Endothelial cell of umbilical vein (primary cell): ENCODE measurements around the gene DBX1. TPM values are rescaled to one million over a fixed set of nuclear protein-coding genes. Genes with fewer than 3 reads are reported as not detected.

Experiments used
- BruUV-seq: library from RNA; stranded (reverse); fragments of 400-500 nt; replicated peaks from 2 replicates; lab custom pipeline; 2021; lab: Mats Ljungman, UMichigan
- CTCF ChIA-PET: fragments of 300-600, 350-600 bp; sonication (Branson Sonifier 250); formaldehyde crosslinking; loops from one replicate; lab custom pipeline; 2021; ENCODE audit warnings: antibody characterized with exemption, inconsistent platforms; lab: Charles Lee
- POLR2A ChIA-PET: fragments of 300-600, 350-600 bp; sonication (Branson Sonifier 250); formaldehyde crosslinking; loops from one replicate; lab custom pipeline; 2021; ENCODE audit warnings: antibody characterized with exemption, inconsistent platforms; lab: Charles Lee
- DNase-seq: peaks from one replicate; pipeline ENCODE4 v3.0.0-alpha.2; 2011; ENCODE audit warnings: low read depth, low spot score
- FAIRE-seq: peaks from 2 replicates; lab custom pipeline; 2011; peaks lifted over from hg19 to GRCh38; lab: Jason Lieb, UNC
- H2AFZ ChIP-seq: 2 replicates; pipeline ENCODE4 v1.6.0; 2012; ENCODE audit warnings: low read depth, low read length, control low read depth, inconsistent platforms
- H3K27ac ChIP-seq: 2 replicates; pipeline ENCODE4 v1.5.1; 2011; ENCODE audit warnings: low read depth, mild to moderate bottlenecking, control low read depth, low read length, moderate library complexity; ENCODE audit not compliant: insufficient read depth
- H3K27me3 ChIP-seq, 2 experiments: 2 replicates each; pipeline versions ENCODE4 v1.6.0 to v1.6.1; 2011; ENCODE audit warnings: low read length in 2 of 2, mixed read lengths in 1 of 2; ENCODE audit not compliant: control insufficient read depth in 2 of 2, insufficient read depth in 2 of 2
- H3K36me3 ChIP-seq, 2 experiments: 2 replicates in 1 of 2; 3 replicates in 1 of 2; pipeline ENCODE4 v1.5.1; 2011; ENCODE audit warnings: low read length in 2 of 2, mild to moderate bottlenecking in 1 of 2, moderate library complexity in 1 of 2; ENCODE audit not compliant: control insufficient read depth in 2 of 2, insufficient read depth in 2 of 2; ENCODE audit errors: extremely low read depth in 1 of 2
- H3K4me1 ChIP-seq: 3 replicates; pipeline ENCODE4 v1.5.1; 2011; ENCODE audit warnings: mild to moderate bottlenecking, low read length; ENCODE audit not compliant: control insufficient read depth, insufficient read depth; ENCODE audit errors: extremely low read depth
- H3K4me2 ChIP-seq: 2 replicates; pipeline ENCODE4 v1.6.1; 2011; ENCODE audit warnings: low read length, control low read depth, mixed read lengths; ENCODE audit not compliant: insufficient read depth
- H3K4me3 ChIP-seq, 3 experiments: fragments of 200-600 bp in 1 of 3; sonication (generic), shearing (Covaris generic) in 1 of 3; replicated peaks in 1 of 3; 2 replicates each; pipeline ENCODE4 v1.5.1; 2011 to 2016; ENCODE audit warnings: control low read depth in 3 of 3, low read length in 3 of 3, mild to moderate bottlenecking in 2 of 3, inconsistent platforms in 1 of 3, low read depth in 1 of 3, moderate library complexity in 1 of 3; ENCODE audit not compliant: insufficient read depth in 1 of 3
- H3K79me2 ChIP-seq: 2 replicates; pipeline ENCODE4 v1.6.0; 2012; ENCODE audit warnings: low read length, inconsistent platforms; ENCODE audit not compliant: control insufficient read depth, insufficient read depth
- H3K9ac ChIP-seq: replicated peaks from 2 replicates; pipeline ENCODE3; 2011; ENCODE audit warnings: low read length, control low read depth; ENCODE audit not compliant: insufficient read depth; ENCODE audit errors: extremely low read depth
- H3K9me1 ChIP-seq: replicated peaks from 3 replicates; pipeline ENCODE4 v1.6.0; 2011; ENCODE audit warnings: mild to moderate bottlenecking, low read length; ENCODE audit not compliant: control insufficient read depth, insufficient read depth; ENCODE audit errors: extremely low read depth
- H3K9me3 ChIP-seq: replicated peaks from 2 replicates; pipeline ENCODE4 v1.5.1; 2012; ENCODE audit warnings: low read length, inconsistent platforms; ENCODE audit not compliant: control insufficient read depth, insufficient read depth
- H4K20me1 ChIP-seq: replicated peaks from 2 replicates; pipeline ENCODE3; 2011; ENCODE audit warnings: mild to moderate bottlenecking, low read length; ENCODE audit not compliant: control insufficient read depth, insufficient read depth; ENCODE audit errors: extremely low read depth
- CTCF ChIP-seq, 2 donors: IDR thresholded peaks; 1 replicate in 1 of 2; 2 replicates in 1 of 2; pipeline ENCODE4 v1.5.1; 2011; ENCODE audit warnings: low read length in 2 of 2, mild to moderate bottlenecking in 2 of 2, moderate library complexity in 2 of 2, control low read depth in 1 of 2, inconsistent platforms in 1 of 2, low read depth in 1 of 2; ENCODE audit not compliant: insufficient read depth in 1 of 2; ENCODE audit errors: extremely low read depth in 1 of 2
- EZH2 ChIP-seq: IDR thresholded peaks from 2 replicates; pipeline ENCODE4 v1.6.1; 2012; ENCODE audit warnings: borderline replicate concordance, low read depth, mild to moderate bottlenecking, moderate library complexity, low read length, inconsistent platforms; ENCODE audit not compliant: severe bottlenecking
- FOS ChIP-seq: IDR thresholded peaks from 2 replicates; pipeline ENCODE4 v1.6.1; 2011; ENCODE audit warnings: mild to moderate bottlenecking, low read length, moderate library complexity, borderline replicate concordance; ENCODE audit not compliant: insufficient read depth
- GATA2 ChIP-seq: IDR thresholded peaks from 2 replicates; pipeline ENCODE4 v1.7.0; 2011; ENCODE audit warnings: low read depth, mild to moderate bottlenecking, moderate library complexity, mixed read lengths, low read length; ENCODE audit not compliant: insufficient read length, insufficient read depth
- JUN ChIP-seq: IDR thresholded peaks from 2 replicates; pipeline ENCODE4 v1.6.1; 2011; ENCODE audit warnings: borderline replicate concordance, low read depth; ENCODE audit not compliant: insufficient read length, insufficient read depth
- MAX ChIP-seq: IDR thresholded peaks from 2 replicates; pipeline ENCODE4 v1.6.1; 2011; ENCODE audit not compliant: insufficient read depth, insufficient read length
- MYC ChIP-seq: IDR thresholded peaks from one replicate; pipeline ENCODE4 v1.6.1; 2011; ENCODE audit warnings: mild to moderate bottlenecking, low read depth, low read length
- POLR2A ChIP-seq: IDR thresholded peaks from 2 replicates; pipeline ENCODE4 v1.6.1; 2012; ENCODE audit warnings: low read depth, mild to moderate bottlenecking, control low read depth, low read length
- POLR2AphosphoS5 ChIP-seq: IDR thresholded peaks from 2 replicates; pipeline ENCODE4 v1.6.1; 2012; ENCODE audit warnings: low read depth, mild to moderate bottlenecking, control low read depth, low read length, moderate library complexity; ENCODE audit not compliant: insufficient read depth
- dilution Hi-C: fragments of 300-500 bp; cut with MboI; formaldehyde crosslinking; loops from one replicate; pipeline ENCODE4 v1.15.0; 2019; ENCODE audit warnings: low sequenced_read_pairs; ENCODE audit not compliant: extremely low pct_ligation_motif_present
- intact Hi-C: fragments of 100-400 bp; cut with micrococcal nuclease; formaldehyde crosslinking; loops from one replicate; pipeline ENCODE4 v1.10.0; 2022
- polyA plus RNA-seq, 4 experiments: library from polyadenylated mRNA; depleted of rRNA in 3 of 4; stranded (reverse) in 3 of 4; unstranded in 1 of 4; fragments of >200 nt; gene quantifications; 2 replicates each; pipeline versions ENCODE4 v1.2.1 to v1.2.3, GENCODE V29; 2011 to 2012; ENCODE audit warnings: missing spikeins in 1 of 4
- total RNA-seq: library from RNA; stranded (reverse); gene quantifications from 2 replicates; pipeline ENCODE4 v1.2.3, GENCODE V29; 2021

Gene DBX1
- total and polyA plus RNA-seq, 2 donors (not counting 3 experiments of a cell fraction or from before 2014, with no cell fraction given), result not detected

GRCh38 chr11:20126724-20127123 lies 33.6 kb downstream of the DBX1 start:
- Histone ChIP-seq H3K4me1 (no peaks in the 10 kb centered on the region), H4K20me1 (no peaks in the 10 kb centered on the region), H3K9ac (no peak overlapping the region), H3K79me2 (no peaks in the 10 kb centered on the region), H3K27me3 (no peaks in the 10 kb centered on the region), H3K9me3 (no peaks in the 10 kb centered on the region), H3K4me3 (no peak overlapping the region), H3K36me3 (no peaks in the 10 kb centered on the region), H3K27ac (no peak overlapping the region), H3K4me2 (no peak overlapping the region), H2AFZ (no peak overlapping the region), H3K9me1 (no peaks in the 10 kb centered on the region)
- dilution Hi-C loops (no loop called here), intact Hi-C loops (loop anchor here (5.0 kb wide), 1 partner anchor 316 kb away; no protein-coding TSS in a partner anchor)
- no peak for DNase-seq
- BruUV-seq, result no TSS peak
- ChIA-PET POLR2A (no interaction called here), CTCF (interaction anchor here (0.8 to 3.6 kb wide), 10 partner anchors 10 to 484 kb away, joined by 3 to 137 read pairs (median 21); no protein-coding TSS in a partner anchor)
- TF ChIP-seq POLR2A (no peak), MYC (no peak), POLR2AphosphoS5 (no peak), MAX (no peak), GATA2 (no peak), EZH2 (no peak), JUN (no peak), FOS (no peak)
- no peak for FAIRE-seq

DNA sequence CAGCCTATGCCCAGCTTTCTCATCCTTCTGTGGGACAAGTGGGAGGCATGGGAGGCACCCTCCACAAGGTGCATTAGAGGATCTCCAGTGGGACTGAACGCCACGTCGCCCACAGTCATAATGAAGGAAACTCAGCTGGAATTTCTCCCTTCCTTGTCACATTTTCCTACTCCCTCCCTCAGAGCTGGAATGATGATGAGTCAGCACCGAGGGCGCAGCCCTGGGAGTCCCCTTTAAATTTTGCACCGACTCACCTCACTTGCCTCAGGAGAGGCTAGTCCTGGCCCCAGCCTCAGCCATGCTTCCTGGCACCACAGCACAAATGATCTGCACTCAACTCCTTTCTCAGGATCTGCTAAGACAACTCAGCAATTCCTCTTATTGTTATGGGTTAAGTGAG lies 34.3 kb downstream of the DBX1 start:
- DNase-seq (no peak), FAIRE-seq (no peak)
- TF ChIP-seq EZH2, result no peak
- no peak for TF ChIP-seq MAX
- TF ChIP-seq MYC, result no peak
- no peak for TF ChIP-seq CTCF (IDR thresholded peaks at IDR 0.05; ENCODE audit: extremely low read depth in 1 of 2, insufficient read depth in 1 of 2, low read depth in 1 of 2, low read length in 2 of 2)
- TF ChIP-seq POLR2AphosphoS5, result no peak
- no peak for TF ChIP-seq POLR2A
- no peak for TF ChIP-seq FOS
- CTCF ChIA-PET, result interaction anchor here (1.2 to 1.4 kb wide), 2 partner anchors 14 to 228 kb away, joined by 3 to 4 read pairs; no protein-coding TSS in a partner anchor
- Histone ChIP-seq H3K9me1 (no peaks in the 10 kb centered on the region), H2AFZ (no peak overlapping the region), H3K9me3 (no peaks in the 10 kb centered on the region), H3K4me2 (no peak overlapping the region), H3K27ac (no peak overlapping the region), H3K4me3 (no peak overlapping the region), H3K36me3 (no peaks in the 10 kb centered on the region), H3K27me3 (no peaks in the 10 kb centered on the region), H3K4me1 (no peaks in the 10 kb centered on the region), H3K79me2 (no peaks in the 10 kb centered on the region), H3K9ac (no peak overlapping the region), H4K20me1 (no peaks in the 10 kb centered on the region)
- no TSS peak for BruUV-seq
- dilution Hi-C loops (no loop called here), intact Hi-C loops (loop anchor here (5.0 kb wide), 1 partner anchor 316 kb away; no protein-coding TSS in a partner anchor)
- POLR2A ChIA-PET, result no interaction called here
